Measurements from ENCODE around the gene LRRC45. TPM values are rescaled to one million over a fixed set of nuclear protein-coding genes. Genes with fewer than 3 reads are reported as not detected.
"Not testable (repeated sequence)": the region's sequence is repeated elsewhere in the genome, so short reads cannot be mapped to it uniquely, and the experiment has no call there.

The LRRC45 gene
- total RNA-seq: 10 to 100 TPM; 16.5 to 17.3 TPM

GRCh38 chr17:82022981-82023446 lies at the start of gene LRRC45:
Gene LRRC45, plus strand, starts transcription at chr17:82023305. Its CDS starts 339 bp downstream, at chr17:82023644.
- Mint-ChIP-seq H3K36me3 (peaks cover 1% of the 10 kb centered on the region), H3K4me3 (peak within 1 kb of the TSS; percentile 89), H3K9me3 (no peaks in the 10 kb centered on the region), H3K27ac (peak within 1 kb of the TSS; percentile 81), H3K27me3 (no peaks in the 10 kb centered on the region), H3K4me1 (peaks cover 11% of the 10 kb centered on the region)
- DNase-seq: peak; percentile 100

GRCh38 chr17:81973432-81973831 lies 49.7 kb upstream of the LRRC45 start:
- no peak for DNase-seq
- Mint-ChIP-seq H3K27ac (no peak overlapping the region), H3K27me3 (peaks cover 3% of the 10 kb centered on the region), H3K9me3 (peaks cover 4% of the 10 kb centered on the region), H3K4me1 (peaks cover 19% of the 10 kb centered on the region), H3K4me3 (no peak overlapping the region), H3K36me3 (no peaks in the 10 kb centered on the region)

- H3K36me3 Mint-ChIP-seq: peaks cover 10% of the 10 kb centered on the region
- DNase-seq: peak; percentile 42
- peak overlapping the region; percentile 98 for H3K4me3 Mint-ChIP-seq
- peaks cover 3% of the 10 kb centered on the region for H3K27me3 Mint-ChIP-seq
- H3K9me3 Mint-ChIP-seq: peaks cover 4% of the 10 kb centered on the region
- H3K27ac Mint-ChIP-seq: peak overlapping the region; percentile 99
- H3K4me1 Mint-ChIP-seq: peaks cover 34% of the 10 kb centered on the region
Measured at GRCh38 chr17:81976332-81977210, 46.5 kb upstream of the LRRC45 start.

GRCh38 chr17:81977211-81977808 lies 45.8 kb upstream of the LRRC45 start, which contains the start of gene ASPSCR1:
Gene ASPSCR1, plus strand, starts transcription at chr17:81977629. Its CDS starts 18 bp downstream, at chr17:81977647.
- Mint-ChIP-seq H3K36me3 (peaks cover 10% of the 10 kb centered on the region), H3K4me1 (peaks cover 34% of the 10 kb centered on the region), H3K27me3 (peaks cover 3% of the 10 kb centered on the region), H3K4me3 (peak within 1 kb of the TSS; percentile 98), H3K27ac (peak within 1 kb of the TSS; percentile 99), H3K9me3 (peaks cover 4% of the 10 kb centered on the region)
- DNase-seq: peak; percentile 94

- Mint-ChIP-seq H3K36me3 (peaks cover 13% of the 10 kb centered on the region), H3K27ac (no peak overlapping the region), H3K9me3 (no peaks in the 10 kb centered on the region)
Measured at GRCh38 chr17:81978524-81979298, 44.4 kb upstream of the LRRC45 start.

GRCh38 chr17:81980122-81980521 lies 43.0 kb upstream of the LRRC45 start:
- DNase-seq: no peak
- H3K4me3 Mint-ChIP-seq: no peak overlapping the region
- peaks cover 3% of the 10 kb centered on the region for H3K27me3 Mint-ChIP-seq
- peaks cover 17% of the 10 kb centered on the region for H3K36me3 Mint-ChIP-seq
- H3K9me3 Mint-ChIP-seq: no peaks in the 10 kb centered on the region
- H3K27ac Mint-ChIP-seq: no peak overlapping the region
- peaks cover 34% of the 10 kb centered on the region for H3K4me1 Mint-ChIP-seq

More at GRCh38 chr17:81978524-81979298, 44.4 kb upstream of the LRRC45 start:
- no peak for DNase-seq
- Mint-ChIP-seq H3K27me3 (peaks cover 3% of the 10 kb centered on the region), H3K4me3 (peak overlapping the region; percentile 77), H3K4me1 (peaks cover 34% of the 10 kb centered on the region)

- Mint-ChIP-seq H3K27me3 (peaks cover 3% of the 10 kb centered on the region), H3K36me3 (peaks cover 18% of the 10 kb centered on the region), H3K4me1 (peaks cover 34% of the 10 kb centered on the region), H3K27ac (no peak overlapping the region), H3K9me3 (no peaks in the 10 kb centered on the region), H3K4me3 (no peak overlapping the region)
- DNase-seq: no peak
Measured at GRCh38 chr17:81980707-81981343, 42.3 kb upstream of the LRRC45 start.

- peaks cover 18% of the 10 kb centered on the region for H3K36me3 Mint-ChIP-seq
- peaks cover 27% of the 10 kb centered on the region for H3K4me1 Mint-ChIP-seq
- not testable (repeated sequence) for H3K27ac Mint-ChIP-seq, H3K27me3 Mint-ChIP-seq, DNase-seq, H3K9me3 Mint-ChIP-seq, H3K4me3 Mint-ChIP-seq
Measured at GRCh38 chr17:81981511-81981910, 41.6 kb upstream of the LRRC45 start.

- no peak overlapping the region for H3K27ac Mint-ChIP-seq
- H3K4me3 Mint-ChIP-seq: no peak overlapping the region
- no peaks in the 10 kb centered on the region for H3K27me3 Mint-ChIP-seq
- no peaks in the 10 kb centered on the region for H3K9me3 Mint-ChIP-seq
- DNase-seq: no peak
- peaks cover 22% of the 10 kb centered on the region for H3K4me1 Mint-ChIP-seq
- H3K36me3 Mint-ChIP-seq: peaks cover 20% of the 10 kb centered on the region
Measured at GRCh38 chr17:81983011-81983638, 40.0 kb upstream of the LRRC45 start.

- peaks cover 20% of the 10 kb centered on the region for H3K36me3 Mint-ChIP-seq
- no peaks in the 10 kb centered on the region for H3K9me3 Mint-ChIP-seq
- H3K27me3 Mint-ChIP-seq: no peaks in the 10 kb centered on the region
- no peak overlapping the region for H3K27ac Mint-ChIP-seq
- H3K4me1 Mint-ChIP-seq: peaks cover 18% of the 10 kb centered on the region
- no peak for DNase-seq
- H3K4me3 Mint-ChIP-seq: no peak overlapping the region
Measured at GRCh38 chr17:81983639-81984373, 39.3 kb upstream of the LRRC45 start.

GRCh38 chr17:81984773-81985410 lies 38.2 kb upstream of the LRRC45 start:
- no peak overlapping the region for H3K27ac Mint-ChIP-seq
- peaks cover 8% of the 10 kb centered on the region for H3K4me1 Mint-ChIP-seq
- H3K9me3 Mint-ChIP-seq: no peaks in the 10 kb centered on the region
- no peaks in the 10 kb centered on the region for H3K27me3 Mint-ChIP-seq
- peaks cover 15% of the 10 kb centered on the region for H3K36me3 Mint-ChIP-seq
- H3K4me3 Mint-ChIP-seq: no peak overlapping the region
- no peak for DNase-seq

GRCh38 chr17:81986606-81987005 lies 36.5 kb upstream of the LRRC45 start:
- Mint-ChIP-seq H3K4me1 (no peaks in the 10 kb centered on the region), H3K4me3 (no peak overlapping the region), H3K27ac (no peak overlapping the region), H3K9me3 (no peaks in the 10 kb centered on the region), H3K36me3 (peaks cover 10% of the 10 kb centered on the region), H3K27me3 (no peaks in the 10 kb centered on the region)
- DNase-seq: no peak

GRCh38 chr17:81987161-81987770 lies 35.8 kb upstream of the LRRC45 start:
- Mint-ChIP-seq H3K4me3 (no peak overlapping the region), H3K4me1 (no peaks in the 10 kb centered on the region), H3K27me3 (no peaks in the 10 kb centered on the region), H3K27ac (no peak overlapping the region), H3K36me3 (peaks cover 10% of the 10 kb centered on the region), H3K9me3 (no peaks in the 10 kb centered on the region)
- no peak for DNase-seq

Measured in activated naive CD8-positive, alpha-beta T cell treated with anti-CD3 and anti-CD28 coated beads for 36 hours (primary cell).